HG03064 (cell line): ENCODE measurements around the gene TNS3.

Experiments
- ATAC-seq: cut with Tn5 transposase; IDR thresholded peaks from one replicate; pipeline ENCODE4 v1.9.1; 2021; ENCODE audit warnings: low read depth; ENCODE audit not compliant: unreplicated experiment

Gene TNS3

GRCh38 chr7:47323904-47324303, 258.0 kb downstream of the TNS3 start:
- ATAC-seq: no peak

DNA sequence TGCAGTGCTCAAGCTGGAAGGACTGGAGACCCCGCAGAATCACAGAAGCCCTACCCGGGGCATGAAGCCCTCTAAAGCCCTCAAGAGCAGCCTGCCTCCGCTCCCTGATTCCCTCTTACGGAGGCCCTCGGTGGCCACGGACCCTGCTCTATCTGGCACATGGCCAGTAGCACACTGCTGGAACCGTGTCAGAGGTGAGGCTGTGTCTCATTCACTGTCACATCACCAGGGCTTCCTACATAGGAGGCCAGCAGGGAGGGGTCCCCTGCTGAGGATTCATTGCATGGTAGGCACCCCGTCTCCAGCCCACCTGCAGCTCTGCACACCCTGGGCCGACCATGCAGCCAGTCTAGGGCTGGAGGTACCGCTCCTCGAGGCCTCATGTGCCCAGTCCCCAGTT, 259.2 kb downstream of the TNS3 start:
- ATAC-seq: no peak

- no peak for ATAC-seq
These were observed 261.6 kb downstream of the TNS3 start for GRCh38 chr7:47320296-47320695.

- ATAC-seq: peak; percentile 84
These were observed 263.3 kb downstream of the TNS3 start for GRCh38 chr7:47318395-47319182.

DNA sequence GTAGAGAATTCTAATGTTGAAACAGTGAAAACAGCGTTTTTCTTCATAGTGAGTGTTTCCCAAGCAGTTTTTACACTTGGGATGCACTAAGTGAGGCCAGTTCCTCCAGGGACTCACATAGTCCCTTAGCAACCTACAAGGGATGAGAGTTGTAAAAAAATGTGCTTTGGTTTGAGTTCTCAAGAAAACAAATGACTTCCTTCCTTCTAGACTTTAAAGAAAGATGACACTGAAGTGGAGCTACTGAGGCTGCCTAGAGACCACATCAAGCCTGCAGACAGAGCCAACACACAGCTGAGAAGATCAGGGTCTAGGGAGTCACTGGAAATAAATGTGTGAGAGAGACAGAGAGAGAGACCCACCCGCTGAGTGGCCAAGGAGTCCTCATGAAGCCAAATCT, 264.4 kb downstream of the TNS3 start:
- ATAC-seq: no peak

DNA sequence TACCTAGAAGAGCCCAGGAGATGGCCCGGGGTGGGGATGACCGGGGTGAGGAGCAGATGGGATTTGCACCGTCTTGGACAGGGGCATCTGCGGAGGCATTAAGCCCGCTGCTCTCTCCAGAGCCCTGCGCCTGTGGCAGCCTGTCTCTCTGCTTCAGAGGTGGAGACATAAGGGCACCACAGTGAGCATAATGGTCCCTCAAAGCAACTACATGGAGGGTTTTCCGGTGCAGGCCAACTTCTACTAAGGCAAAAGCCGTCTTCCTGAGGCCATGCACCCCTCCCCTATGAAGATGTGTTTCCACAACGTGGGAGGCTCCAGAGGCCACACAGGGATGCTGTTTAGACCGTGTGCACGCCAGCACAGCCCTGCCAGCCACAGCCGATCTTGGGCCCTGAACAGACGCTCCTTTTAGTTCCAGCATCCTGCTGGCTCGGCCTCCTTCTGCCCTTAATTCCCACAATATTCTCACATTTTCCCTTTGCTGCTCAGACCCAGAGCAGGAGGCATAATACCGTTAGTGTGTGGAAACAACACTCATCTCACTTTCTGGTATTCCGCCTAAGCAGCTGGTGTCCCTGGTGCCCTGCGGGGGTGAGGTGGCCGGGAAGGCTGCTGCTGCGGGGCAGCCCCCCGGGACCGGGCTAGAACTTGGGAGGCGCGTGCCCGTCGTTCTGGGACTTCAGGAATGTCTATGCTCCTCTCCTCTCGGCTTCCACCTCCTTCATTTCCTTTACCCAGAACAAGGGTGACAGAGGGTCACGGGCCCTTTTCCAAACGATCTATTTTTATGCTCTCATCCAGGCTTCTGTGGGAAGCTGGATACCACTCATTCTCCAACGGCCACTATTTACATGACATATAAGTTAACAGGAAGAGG, 266.9 kb downstream of the TNS3 start:
- ATAC-seq: no peak

DNA sequence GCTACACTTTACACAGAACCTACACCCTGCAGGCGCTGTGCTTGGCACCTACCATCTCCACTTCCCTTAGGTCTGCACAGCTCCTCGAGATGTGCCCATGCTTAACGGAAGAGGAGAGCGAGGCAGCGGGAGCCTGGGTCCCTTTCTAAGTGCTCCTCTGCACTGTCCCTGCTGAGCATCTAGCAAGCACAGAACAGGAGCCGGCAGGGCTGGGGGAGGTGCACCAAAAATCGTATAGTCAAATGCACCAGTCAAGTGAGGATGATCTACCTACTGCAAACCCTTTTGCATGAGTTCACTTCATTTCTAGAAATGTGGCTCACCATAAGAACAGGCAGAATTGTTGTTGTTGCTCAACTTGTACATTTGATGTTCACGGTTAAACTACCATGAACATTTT, 267.7 kb downstream of the TNS3 start:
- no peak for ATAC-seq

DNA sequence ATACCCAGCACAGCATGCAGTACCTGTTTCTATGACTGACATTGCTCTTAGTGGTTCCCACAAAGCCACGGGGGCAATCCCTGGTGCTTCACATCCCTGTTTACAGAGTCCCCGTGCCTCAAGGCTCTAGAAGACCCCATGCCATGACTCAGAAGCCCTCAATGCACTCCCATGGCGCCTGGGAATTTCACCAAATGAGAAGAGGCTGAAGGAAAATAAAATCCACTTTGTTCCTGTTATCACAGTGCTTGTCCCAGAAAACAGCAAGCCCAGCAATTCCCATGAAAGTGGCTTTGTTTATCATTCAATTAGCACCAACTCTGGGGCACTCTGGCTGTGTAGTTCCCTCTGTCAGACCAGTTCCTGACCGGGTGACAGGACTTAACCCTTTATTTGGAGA, 268.3 kb downstream of the TNS3 start:
- no peak for ATAC-seq

- no peak for ATAC-seq
These were observed 270.0 kb downstream of the TNS3 start for GRCh38 chr7:47311891-47312290.

DNA sequence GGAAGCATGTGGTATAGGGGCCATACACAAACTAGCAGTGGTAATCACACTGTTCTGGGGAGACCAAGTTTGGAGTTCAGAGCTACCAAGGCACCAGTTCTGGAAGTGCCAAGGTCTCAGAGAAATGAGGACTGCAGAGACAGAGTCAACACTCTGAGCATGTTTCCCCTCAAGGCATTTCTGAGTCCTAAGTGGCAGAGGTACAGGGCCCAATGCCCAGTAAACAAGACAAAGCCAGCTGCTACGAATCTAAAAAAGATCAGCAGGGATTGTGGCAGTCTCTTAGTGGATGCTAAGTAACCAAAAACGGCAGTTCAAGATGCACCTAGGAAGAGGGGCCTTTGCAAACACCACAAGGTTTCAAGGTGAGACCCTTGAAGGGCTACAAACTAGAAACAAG, 271.9 kb downstream of the TNS3 start:
- no peak for ATAC-seq

- no peak for ATAC-seq
These were observed 273.1 kb downstream of the TNS3 start for GRCh38 chr7:47308808-47309207.

DNA sequence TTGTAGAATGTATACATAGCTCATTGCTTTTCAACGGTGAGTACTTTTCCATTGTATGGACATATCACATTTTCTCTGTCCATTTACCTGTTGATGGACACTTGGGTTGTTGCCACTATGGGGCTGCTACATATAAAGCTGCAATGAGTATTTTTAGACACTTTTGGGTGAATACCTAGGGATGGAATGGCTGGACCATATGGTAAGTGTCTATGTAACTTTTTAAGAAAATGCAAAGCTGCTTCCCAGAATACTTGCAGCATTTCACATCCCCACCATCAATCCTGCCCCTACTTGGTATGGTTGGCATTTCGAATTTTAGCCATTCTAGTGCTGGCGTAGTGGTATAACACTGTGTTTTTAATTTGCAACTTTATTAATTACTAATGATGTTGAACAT, 274.6 kb downstream of the TNS3 start:
- no peak for ATAC-seq

DNA sequence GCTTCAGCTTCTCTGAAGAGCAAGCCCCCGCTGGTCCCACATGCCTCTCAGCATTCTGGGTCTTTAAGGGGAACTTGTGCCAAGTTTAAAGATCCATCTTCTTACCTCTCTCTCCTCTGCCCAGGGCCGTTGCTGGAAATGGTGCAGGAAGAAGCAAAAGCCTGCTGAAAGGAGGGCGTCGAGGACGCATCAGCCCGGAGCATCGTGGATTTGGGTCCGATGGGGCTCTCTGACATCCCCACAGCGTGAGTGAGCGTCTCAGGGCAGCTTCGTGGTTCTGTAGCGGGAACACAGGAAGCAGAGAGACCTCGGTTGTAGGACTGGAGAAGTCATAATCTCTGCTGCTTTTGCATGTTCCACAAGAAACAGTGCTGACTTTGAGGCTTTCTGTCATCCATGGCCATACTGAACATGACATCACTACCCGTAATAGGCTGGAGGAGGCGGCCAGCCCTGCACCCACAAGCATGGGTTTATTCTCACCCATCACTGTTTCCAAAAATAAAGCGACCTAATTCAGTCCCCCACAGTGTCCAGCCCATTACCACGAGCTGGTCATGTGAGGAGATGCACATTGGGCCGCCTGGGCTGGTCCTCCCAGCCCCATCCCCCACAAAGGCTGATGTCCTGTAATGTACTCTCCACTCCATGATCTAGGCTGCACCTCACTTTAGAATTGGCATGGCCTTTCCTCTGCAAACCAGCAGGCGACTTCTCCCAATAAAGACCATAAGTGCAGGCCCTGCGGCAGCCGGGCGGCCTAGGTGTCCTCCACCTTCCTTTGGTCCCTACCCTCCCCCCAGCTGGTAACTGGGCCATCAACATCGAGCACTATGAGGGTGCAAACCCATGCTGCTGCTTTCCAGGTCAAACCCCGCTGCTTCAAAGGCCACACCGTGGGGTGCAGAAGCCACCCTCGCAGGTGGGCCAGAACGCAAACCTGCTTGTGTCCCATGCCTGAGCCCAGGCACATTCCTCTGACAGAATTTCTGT, 276.9 kb downstream of the TNS3 start:
- ATAC-seq: no peak

DNA sequence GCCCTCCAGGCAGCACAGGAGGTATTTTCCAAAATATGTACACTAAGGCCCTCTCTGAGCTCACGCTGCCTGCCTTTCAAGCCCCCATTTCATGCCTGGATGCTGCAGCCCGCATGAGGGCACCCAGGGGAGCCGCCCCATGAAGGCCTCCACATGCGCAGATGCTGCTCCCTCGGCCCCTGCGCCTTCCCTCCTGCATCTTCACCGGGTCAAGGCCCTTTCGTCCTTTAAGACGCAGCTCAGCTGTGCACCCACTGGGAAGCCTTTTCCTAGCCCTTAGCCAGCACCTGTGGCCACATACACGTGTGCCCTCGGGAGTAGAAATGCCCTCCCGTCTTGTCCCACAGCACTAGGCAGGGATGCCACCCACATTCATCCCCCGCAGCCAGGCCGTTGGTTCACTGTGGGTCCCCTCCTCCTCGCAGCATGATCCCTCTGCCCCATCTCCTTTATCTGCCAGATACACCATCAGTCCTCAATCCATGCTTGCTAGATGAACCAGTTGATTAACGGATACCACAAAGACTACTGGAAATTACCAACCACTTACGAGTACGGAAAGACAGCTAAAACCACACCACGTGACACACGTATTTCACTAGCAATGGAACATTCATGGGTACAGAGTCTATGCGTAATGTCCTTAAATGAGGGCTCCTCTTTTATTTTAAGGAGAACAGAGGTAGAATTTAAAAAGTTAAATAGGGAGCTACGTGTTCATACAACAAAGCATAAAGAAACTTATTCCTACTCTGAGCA, 278.0 kb downstream of the TNS3 start:
- ATAC-seq: no peak

DNA sequence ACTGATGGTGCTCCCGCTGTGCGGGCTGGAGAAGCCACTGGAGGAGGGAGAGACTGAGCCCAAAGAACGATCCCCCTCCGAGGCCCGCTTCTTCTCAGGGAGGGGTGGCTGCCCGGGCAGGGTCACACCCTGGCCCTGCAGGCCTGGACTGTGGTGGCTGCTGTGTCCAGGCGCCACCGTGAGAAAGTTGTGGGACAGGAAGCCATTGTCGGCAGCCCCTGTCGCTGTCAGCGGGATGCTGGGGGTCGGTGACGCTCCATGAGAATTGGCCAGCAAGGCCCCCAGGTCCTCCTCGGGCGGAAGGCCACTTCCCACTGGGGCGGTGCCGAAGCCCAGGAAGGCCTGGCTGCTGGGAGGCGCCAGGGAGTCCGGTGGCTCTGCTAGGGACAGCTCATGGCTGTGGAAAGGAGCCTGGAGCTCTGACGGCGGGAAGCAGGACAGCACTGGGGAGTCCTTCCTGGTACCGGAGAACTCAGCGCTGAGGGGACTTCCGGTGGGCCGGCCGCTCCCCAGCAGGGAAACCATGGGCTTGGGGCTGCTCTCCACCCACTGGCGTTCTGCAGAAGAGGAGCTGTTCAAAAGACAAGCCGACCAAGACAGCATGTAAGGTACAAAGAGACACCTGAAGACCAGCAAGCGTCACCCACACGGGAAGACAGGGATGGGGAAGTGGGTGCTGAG, 278.8 kb downstream of the TNS3 start:
- no peak for ATAC-seq

GRCh38 chr7:47302560-47302959, 279.4 kb downstream of the TNS3 start:
- ATAC-seq: no peak

- ATAC-seq: no peak
These were observed 280.1 kb downstream of the TNS3 start for GRCh38 chr7:47301657-47302295.

- no peak for ATAC-seq
These were observed 280.8 kb downstream of the TNS3 start for GRCh38 chr7:47301105-47301477.
